GDM1 (cell line): ENCODE results near the gene NME2.
A peak's percentile ranks its signal among the peaks of the same experiment; 100 is the strongest.
"Not testable (repeated sequence)": the region's sequence is repeated elsewhere in the genome, so short reads cannot be mapped to it uniquely, and the experiment has no call there.

ENCODE experiments used
- DNase-seq: peaks from one replicate; lab custom pipeline; 2025; lab: John Stamatoyannopoulos, UW

NME2 gene

DNA sequence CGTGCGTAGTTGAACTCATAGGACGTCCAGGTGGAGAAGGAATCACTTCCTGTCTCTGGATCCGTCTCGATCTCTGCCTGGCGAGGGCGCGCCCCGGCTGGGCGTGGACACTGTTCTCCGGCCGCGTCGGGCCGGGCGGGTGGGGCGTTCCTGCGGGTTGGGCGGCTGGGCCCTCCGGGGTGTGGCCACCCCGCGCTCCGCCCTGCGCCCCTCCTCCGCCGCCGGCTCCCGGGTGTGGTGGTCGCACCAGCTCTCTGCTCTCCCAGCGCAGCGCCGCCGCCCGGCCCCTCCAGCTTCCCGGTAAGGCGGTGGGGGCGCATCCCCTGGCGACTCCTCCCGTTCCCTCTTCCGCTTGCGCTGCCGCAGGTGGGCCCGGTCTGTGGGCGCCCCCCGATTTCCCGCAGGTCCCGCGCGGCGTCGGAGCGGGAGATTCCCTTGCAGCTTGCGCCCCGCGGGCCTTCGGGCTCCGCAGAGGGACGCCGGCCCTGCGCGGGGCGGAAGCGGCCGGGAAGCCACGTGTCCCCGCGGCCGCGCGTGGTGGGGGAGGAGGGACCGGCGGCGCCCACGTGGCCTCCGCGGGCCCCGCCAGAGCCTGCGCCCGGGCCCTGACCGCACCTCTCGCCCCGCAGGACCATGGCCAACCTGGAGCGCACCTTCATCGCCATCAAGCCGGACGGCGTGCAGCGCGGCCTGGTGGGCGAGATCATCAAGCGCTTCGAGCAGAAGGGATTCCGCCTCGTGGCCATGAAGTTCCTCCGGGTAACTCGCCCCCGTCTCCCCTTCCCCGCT, at the start of gene NME2:
Gene NME2, plus strand, starts transcription at position 214 of the 789 bp plus-strand sequence. Its CDS starts 420 bp downstream, at position 634.
- peak; percentile 71 for DNase-seq

DNA sequence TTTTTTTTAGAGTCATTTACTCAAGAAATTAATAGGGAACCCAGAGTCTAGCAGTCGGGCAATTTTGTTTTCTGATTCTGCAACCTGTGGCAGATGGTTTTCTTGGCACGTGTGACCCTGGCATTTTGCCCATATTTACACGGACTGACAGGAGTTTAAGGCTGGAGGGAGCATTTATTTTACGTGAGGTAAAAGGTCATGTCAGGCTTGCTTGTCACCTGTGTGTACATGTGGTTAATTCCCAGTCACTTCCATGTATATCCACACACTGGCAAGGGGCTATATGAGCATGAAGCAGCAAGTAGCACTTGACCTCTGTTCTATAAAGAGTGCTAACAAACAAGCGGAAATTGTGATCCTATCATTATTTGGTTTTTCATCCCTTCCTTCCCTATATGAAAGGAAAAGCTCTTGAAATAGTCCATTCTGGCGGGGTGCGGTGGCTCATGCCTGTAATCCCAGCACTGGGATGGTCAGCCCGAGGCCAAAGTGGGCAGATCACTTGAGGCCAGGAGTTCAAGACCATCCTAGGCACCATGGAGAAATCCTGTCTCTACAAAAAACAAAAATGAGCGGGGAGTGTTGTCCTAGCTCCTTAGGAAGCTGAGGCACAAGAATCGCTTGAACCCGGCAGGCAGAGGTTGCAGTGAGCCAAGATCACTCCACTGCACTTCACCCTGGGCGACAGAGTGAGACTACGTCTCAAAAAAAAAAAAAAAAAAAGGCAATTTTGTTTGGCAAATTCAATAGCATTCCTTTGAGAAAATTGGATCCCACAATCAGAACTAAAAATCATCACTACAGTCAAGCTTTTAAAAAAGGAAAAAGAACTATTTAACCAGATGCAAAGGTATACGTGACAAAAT, 47.6 kb upstream of the NME2 start:
- no peak for DNase-seq

DNA sequence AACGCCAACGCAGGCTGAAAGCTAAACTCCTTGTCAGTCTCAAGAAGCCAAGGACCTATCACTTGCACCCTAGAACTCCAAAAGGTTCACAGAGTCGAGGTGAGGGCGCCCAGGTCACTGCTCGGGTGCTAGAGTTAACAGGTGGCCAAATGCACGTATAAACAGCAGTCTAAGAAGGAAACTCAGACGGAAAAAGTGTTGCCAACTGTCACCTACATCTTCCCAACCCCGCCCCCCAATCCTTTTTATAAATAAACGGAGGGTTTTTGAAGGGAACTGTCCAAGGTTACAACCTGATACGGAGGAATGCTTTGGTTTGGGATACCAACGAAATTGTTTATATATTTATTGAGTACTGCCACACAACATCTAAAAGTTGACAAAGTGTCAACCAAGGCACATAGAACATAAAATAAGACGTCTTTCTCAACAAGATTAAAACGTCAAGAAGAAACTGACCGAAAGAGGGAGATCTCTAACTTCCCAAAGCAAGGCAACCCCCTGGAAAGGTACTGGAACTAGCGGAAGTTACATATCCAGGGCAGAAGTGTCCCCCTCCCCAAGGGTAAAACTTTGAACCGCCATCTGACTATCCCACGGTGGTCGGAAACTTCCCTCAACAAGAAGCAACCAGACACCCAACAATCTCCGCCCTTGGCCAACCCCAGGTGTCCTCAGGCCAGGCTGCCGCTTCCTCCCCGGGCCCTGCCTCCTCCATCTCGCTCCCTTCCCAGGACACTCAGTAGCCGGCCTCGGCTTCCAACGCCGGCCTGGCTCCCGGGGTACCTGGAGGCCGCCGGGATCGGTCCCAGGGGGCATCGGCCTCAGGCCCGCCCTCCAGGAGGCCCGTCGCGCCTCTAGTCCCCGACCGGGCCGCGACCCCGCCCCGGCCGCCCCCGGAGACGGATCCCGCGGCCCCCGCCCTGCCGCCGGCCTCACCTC, 46.5 kb upstream of the NME2 start:
- DNase-seq = peak; percentile 19

DNA sequence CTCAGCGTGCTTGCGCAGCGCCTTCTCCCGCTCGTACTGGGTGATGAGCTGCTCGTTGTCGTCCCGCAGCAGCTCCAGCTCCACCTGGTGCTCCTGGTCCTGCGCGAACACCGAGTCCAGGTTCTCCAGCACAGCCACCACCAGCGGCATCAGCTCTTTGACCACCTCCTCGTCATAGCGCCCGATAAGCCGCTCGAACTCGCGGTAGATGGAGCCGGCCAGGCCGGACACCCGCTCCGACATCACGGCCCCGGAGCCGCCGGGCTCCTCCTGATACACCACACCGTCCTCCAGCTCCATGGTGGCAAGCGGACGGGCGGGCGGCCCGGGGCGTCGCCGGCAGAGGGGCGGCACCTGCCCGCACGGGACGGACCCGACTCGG, 45.9 kb upstream of the NME2 start:
- DNase-seq = no peak

DNA sequence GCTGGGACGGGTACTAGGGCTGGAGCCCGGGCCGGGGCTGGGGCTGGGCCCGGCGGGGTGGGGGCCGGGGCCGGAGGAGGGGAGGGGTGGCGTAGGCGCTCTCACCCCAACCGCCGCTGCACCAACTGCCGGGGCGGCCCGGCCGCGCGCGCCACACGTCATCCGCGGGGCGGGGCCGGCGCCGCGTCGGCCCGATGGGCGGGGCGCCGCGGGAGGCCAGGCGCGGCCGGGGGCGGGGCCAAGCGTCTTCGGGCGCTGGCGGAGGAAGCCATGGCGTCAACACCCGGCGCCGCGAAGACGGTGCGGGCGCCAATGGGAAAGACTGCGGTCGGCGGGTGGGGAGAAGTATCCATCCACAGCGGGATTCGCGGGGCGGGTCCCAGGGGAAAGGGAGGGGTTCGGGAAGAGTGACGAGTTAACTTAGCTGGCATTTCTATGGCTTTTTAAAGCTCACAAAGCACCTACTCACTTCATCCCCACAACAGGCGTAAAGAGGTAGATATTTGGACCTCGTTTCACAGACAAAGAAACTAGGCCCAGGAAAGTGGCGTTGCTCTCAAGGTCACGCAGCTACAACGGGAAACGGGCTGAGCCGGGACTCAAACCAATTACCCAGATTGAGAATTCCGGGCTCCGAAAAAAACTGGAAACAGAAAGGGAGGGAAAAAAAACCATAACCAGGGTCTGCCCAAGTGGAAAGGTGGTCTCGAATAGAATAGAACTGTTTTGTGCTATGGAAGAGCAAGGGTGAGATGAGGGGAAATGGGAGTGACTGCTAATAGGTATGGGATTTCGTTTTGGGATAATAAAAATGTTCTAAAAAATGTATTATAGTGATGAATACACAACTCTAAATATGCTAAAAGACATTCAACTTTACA, 45.2 kb upstream of the NME2 start, which contains the start of gene SPAG9:
Gene SPAG9, minus strand, starts transcription at position 130 of the 881 bp plus-strand sequence. CDS start 212 bp downstream, outside the sequence.
- DNase-seq = peak; percentile 93

DNA sequence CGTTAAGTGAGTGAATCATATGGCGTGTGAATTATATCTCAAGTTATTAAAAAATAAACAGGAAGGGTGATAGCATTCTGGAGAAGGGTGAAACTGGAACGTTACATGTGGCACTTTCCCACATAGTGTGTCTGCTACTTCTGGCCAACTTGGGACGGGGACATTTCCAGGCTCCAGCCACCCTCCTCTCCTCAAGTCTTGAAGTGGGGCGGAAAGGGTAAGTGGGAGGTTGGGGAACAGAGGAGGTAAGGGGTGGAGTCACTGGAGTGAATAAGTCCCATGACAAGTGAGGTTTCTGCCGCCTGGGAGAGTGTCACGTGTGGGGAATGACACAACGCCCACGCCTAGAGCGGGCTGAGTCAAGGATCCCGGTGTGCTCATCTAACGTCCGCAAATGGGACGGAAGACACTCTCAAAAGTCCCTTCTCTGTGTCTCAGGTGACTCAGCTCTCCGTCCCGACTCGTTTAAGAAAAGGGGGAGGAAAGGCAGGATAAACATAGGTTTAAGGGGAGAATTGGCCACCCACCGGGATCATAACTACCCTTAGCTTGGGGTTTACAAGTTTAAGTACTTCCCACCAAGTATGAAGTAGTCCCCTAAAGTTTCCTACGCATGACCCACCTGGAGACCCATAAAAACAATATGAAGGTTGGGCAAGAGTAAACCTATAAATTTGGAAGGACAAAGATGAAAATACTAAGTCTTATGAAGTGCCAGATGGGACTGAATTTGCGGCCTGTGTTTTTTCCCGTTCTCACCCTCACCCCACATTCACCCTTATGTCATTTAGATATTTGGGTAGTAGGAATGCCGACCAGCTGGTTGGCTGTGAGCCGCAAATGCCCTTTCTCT, 44.4 kb upstream of the NME2 start:
- DNase-seq = peak; percentile 79

DNA sequence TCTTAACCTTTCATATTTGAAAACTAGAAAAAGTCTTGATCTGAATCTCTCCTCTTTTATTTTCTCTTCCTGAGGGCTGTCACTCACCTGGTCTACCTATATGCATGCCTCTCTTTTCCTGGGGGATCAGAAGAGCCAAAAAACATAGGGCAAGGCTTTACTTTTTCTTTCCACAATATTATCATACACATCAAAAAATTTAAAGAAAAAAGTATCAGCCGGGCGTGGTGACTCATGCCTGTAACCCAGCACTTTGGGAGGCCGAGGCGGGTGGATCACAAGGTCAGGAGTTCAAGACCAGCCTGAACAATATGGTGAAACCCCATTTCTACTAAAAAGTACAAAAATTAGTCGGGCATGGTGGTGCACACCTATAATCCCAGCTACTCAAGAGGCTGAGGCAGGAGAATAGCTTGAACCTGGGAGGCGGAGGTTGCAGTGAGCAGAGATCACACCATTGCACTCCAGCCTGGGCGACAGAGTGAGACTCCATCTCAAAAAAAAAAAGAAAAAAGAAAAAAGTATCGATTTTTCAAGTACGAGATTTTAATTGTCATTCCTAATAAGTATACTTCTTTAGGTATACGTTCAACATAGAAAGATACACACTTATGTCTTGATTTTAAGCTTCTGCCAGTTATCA, 43.6 kb upstream of the NME2 start:
- not testable (repeated sequence) for DNase-seq

DNA sequence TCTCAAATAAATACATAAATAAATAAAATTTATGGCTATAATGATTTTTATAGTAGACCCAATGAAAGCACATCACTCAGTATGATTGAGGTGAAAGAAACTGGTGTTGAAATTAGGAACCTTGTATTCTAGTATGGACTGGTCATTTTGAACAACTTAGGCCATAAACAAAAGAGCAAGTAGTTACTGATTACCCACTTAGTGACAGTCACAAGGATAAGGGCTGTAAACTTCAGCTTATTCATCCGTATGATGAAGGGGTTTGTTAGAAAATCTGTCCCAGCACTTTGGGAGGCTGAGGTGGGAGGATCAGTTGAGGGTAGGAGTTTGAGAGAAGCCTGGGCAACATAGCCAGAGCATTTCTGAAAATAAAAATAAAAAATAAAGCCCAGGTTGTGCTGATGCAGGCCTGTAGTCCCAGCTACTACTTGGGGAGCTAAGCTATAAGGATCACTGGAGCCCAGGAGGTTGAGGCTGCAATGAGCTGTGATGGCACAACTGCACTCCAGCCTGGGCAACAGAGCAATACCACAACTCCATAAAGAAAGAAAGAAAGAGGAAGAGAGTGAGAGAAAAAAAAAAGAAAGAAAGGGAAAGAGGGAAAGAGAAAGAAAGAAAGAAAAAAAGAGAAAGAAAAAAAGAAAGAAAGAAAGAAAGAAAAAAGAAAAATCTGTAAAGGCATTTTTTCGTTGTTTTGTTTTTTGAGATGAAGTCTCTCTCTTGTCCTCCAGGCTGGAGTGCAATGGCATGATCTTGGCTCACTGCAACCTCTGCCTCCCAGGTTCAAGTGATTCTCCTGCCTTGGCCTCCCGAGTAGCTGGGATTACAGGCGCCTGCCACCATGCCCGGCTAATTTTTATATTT, 41.3 kb upstream of the NME2 start:
- no peak for DNase-seq

DNA sequence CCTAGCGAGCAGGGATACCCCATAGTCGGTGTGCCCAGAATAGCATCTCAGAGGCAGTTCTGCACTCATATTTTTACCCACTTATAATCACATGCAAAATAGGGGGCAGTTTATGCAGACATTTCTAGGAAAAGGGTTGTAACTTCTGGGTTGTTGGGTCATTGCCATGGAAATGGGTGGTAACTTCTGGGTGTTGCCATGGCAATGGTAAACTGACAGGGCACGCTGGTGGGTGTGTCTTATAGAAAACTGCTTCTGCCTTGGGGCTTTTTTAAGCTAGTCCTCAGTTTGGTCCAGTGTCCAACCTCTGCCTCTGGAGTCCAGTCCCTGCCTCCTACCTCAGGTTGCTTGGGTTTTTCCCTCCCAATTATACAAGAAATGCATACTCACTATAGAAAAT, 38.1 kb upstream of the NME2 start:
- DNase-seq = no peak

DNA sequence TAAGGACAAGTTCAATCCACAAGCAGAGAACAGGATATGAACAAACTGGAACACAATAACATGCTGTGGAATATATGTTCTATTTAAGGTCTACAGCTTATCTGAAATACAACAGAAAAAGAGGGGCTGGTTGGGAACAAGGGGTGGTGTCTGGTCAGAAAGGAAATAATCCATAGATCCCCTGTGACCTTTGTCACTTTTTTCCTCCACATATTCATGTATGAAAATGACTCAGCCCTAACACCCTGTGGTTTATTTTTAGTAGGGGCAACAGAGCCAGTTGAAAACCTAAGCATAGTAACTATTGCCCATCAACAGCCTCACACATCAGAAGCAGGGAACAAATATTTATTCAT, 33.3 kb upstream of the NME2 start:
- DNase-seq = no peak

DNA sequence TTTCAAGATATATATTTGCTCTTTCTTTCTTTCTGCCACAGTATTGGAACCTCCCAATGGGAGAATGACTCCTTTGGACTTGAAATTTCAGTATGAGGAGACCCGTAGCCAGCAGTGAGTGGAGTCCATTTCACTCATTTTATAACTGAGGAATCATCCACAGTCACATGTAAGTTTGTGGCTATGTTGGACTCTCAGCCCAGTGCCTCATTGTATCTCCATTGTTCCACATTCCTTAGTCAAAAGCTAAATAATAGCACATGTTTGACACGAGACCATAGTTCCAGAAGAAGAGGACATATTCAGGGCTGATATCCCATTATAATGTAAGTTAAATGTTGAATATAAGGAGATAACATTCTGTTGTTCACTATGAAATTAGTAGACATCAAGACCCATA, 32.8 kb upstream of the NME2 start:
- no peak for DNase-seq

DNA sequence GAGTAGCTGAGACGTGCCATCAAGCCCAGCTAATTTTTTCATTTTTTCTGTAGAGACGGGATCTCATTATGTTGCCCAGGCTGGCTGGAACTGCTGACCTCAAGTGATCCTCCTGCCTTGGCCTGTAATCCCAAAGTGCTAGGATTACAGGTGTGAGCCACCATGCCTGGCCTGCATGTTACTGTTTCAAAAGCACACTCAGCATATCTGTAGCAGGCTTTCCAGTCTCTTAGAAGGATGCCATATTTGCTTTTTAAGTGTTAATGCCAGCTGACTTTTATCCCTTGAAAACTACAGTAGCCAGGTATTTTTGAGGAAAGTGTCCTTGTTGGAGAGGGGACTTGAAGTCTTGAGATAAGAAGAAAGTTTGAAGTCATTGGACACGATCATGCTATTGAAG, 30.3 kb upstream of the NME2 start:
- no peak for DNase-seq

DNA sequence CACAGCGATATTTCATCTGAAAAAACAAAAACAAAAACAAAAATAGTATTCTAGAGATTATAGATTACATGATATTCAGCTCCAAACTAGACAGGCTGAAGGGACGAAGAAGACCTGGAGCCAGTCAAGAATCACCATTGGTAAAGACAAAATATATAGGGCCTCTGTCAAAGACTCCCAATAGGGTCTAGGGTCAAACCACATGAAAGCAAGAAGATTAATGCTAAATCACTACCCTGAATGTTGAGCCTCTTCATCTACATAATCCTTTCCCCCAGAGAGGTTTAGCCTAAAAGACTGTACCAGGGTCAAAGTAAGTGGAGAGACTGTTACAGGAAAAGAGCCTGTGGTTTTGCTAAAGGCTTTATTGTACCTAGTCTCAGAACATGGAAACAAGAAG, 23.6 kb upstream of the NME2 start:
- no peak for DNase-seq

DNA sequence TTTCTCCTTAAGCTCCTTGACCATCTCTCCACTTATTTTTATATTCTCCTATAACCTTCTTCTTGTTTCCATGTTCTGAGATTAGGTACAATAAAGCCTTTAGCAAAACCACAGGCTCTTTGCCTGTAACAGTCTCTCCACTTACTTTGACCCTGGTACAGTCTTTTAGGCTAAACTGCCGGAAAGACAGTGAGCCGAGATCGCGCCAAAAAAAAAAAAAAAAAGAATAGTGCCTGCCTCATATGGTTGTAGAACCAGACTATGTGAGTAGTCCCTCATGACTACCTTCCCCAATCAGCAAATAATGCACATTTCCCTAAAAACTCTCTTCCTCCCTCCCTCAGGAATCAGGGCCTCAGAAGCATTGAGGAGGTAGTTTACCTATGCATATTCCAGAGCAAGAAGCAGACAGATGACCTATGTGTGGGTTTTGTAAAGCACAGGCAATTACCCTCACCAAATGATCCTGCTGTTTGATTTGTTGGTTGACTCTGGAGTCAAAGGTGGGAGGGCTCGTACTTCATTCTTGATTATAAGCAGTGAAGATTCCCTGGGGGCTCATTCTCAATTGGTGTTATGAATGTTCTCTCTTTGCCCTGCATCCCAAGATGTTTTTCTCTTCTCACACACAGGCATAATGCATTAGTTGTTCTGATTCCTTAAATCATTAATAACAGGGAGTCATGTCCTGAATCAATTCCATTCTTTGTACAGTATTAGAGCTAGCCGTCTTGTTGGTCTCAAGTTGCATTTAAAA, 21.8 kb upstream of the NME2 start:
- no peak for DNase-seq

DNA sequence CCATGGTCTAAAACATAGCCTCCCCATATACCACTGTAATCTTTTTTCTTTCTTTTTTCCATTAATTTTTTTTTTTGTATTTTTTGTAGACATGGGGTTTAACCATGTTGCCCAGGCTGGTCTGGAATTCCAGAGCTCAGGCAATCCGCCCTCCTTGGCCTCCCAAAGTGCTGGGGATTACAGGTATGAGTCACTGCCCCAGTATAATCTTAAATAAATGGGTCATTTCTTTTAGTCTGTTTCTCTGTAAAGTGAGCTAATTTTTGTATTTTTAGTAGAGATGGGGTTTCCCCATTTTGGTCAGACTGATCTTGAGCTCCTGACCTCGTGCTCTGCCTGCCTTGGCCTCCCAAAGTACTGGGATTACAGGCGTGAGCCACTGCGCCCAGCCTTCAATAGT, 18.6 kb upstream of the NME2 start:
- no peak for DNase-seq

DNA sequence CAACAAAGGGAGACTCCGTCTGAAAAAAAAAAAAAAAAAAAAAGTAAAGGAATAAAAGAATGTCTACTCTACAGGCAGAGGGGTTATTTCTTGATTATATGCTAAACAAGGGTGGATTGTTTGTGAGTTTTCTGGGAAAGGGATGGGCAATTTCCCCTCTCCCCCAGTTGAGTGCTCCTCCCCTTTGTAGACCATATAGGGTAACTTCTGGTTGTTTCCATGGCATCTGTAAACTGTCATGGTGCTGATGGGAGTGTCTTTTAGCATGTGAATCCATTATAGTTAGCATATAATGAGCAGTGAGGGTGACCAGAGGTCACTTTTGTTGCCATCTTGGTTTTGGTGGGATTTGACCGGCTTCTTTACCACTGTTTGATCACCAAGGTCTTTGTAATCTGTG, 17.0 kb upstream of the NME2 start:
- no peak for DNase-seq

DNA sequence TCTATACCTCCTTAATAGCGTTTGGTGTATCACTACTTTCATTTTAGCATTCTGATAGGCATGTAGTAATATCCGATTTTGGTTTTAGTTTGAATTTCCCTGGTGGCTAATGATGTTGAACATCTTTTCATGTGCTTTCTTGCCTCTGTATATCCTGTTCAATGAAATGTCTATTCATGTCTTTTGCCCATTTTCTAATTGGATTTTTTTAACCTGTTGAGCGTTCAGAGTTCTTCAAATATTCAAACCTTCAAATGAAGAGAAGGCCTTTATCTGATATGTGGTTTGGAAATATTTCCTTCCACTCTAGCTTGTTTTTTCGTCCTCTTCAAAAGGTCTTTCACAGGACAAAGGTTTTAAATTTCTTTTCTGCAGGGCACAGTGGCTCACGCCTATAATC, 15.3 kb upstream of the NME2 start:
- DNase-seq = no peak

DNA sequence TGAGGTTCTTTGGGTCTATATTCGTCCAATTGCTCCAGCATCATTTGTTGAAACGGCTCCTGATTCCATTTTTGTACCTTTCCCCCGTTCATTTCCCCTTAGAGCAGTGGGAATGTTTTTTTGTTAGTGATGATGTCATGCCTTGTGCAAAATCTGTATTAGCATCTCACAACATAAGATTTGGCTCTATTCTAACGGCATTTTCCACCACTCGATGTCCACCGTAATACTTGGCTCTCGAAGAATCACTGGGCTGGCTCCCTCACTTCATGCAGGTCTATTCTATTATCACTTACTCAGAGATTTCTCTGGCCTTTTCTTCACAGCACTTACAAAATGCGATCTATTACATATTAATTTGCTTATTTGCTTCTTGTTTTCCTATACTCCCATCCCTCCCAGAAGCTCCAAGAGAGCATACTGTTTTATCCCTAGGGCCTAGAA, 13.4 kb upstream of the NME2 start:
- no peak for DNase-seq
